NCI-H2081 treated with DMSO at 0.1 percent for 48 hours (cell line): ENCODE measurements around the gene MERTK.
A peak's percentile ranks its signal among the peaks of the same experiment; 100 is the strongest.
"Not testable (repeated sequence)": the region's sequence is repeated elsewhere in the genome, so short reads cannot be mapped to it uniquely, and the experiment has no call there.

Source experiments
- DNase-seq: peaks from one replicate; lab custom pipeline; 2025; lab: John Stamatoyannopoulos, UW

The MERTK gene

GRCh38 chr2:112046231-112046630, 147.8 kb downstream of the MERTK start:
- no peak for DNase-seq

DNA sequence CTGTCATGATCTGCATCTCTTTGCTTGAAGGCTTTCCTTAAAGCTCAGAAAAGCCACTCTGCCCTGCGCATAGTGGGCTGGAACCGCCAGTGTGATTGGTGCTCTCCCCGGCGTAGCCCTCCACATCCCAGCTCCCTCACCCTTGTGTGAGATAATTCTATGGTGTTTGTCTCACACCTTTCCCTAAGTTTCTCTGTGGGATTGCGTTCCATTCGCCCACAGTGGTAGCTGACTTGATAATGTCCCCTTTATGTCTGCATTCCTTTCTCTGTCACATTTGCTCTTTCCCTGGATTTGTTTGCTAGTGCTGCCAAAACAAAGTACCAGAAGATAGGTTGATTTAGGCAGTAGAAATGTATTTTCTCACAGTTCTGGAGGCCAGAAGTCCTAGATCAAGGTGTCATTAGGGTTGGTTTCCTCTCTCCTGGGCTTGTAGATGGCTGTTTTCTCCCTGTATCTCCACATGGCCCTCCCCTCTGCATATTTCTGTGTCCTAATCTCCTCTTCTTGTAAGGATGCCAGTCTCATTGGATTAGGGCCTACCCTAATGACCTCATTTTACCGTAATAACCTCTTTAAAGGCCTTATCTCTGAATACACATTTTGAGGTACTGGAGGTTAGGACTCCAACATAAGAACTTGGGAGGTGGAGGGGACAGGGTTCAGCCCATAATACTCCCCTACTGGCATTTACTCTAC, 149.3 kb downstream of the MERTK start:
- no peak for DNase-seq

DNA sequence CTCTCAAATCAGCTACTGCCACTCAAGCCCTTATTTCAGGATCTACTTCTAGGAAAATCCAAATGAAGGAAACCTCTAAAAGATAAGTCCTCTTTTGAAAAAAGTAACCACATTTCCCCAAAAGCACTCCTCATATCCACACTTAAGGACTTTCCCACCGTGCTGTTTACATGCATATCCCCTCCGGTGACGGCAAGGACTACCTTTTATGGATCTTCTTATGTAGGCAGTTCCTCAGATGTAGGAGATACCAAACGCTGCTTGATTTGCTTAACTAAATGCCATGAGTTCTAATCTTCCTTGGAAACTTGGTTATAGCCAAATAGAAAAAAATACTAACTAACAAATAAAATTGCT, 149.8 kb downstream of the MERTK start:
- no peak for DNase-seq

GRCh38 chr2:112048887-112049286, 150.5 kb downstream of the MERTK start:
- DNase-seq = peak; percentile 23

DNA sequence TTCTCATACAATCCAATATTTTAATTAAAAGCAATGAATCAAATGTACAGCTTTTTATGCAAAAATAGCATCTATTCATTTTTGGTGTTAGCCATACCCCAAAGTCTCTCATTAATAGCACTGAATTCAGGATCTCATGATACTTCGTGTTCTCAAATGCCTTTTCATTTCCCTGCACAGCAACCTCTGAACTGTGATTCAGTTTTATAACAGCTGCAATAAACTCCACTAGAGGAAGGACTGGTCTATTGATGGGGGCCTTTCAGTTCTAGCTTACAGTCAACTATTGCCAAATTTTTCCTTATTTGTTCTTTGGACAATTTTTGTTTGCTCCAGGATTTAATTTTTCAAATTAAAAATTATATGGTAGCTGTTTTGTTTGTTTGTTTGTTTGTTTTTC, 151.9 kb downstream of the MERTK start:
- no peak for DNase-seq

DNA sequence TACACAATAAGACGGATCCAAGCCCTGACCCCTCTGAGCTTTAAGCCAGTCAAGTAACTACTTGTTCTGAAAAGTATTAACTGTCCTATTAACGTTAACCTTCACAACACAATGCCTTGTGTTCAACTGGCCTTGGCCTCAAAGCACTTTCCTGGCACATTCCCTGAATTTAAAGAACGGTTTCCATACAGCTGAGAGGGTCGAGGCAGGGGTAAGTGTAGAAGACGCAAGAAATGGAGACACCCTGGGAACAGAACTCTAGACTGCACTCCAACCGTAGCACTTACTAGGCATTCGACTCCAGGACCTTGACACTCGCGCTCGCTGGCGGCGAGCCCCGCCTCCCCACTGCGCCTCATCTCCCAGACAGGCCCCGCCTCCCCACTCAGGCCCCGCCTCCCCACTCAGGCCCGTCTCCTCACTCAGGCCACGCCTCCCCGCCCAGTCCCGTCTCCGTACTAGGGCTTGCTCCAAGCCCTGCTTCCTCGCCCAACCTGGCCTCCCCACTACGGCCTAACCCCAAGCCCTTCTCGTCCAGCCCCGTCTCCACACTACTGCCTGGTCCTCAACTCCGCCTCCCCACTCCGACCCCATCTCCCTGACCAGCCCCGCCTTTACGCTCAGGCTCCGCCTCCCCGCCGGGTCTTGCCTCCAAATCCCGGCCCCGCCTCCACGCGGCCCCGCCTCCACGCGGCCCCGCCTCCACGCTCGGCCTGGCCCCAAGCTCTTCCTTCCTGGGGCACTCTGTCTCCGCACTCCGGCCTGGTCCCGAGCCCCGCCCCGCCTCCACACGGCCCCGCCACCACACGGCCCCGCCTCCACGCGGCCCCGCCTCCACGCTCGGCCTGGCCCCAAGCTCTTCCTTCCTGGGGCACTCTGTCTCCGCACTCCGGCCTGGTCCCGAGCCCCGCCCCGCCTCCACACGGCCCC, 155.8 kb downstream of the MERTK start:
- DNase-seq = peak; percentile 61

GRCh38 chr2:112054847-112055729, 156.7 kb downstream of the MERTK start, which contains the start of gene TMEM87B:
Gene TMEM87B, plus strand, starts transcription at chr2:112055269. Its CDS starts 323 bp downstream, at chr2:112055592.
- DNase-seq = peak; percentile 74

DNA sequence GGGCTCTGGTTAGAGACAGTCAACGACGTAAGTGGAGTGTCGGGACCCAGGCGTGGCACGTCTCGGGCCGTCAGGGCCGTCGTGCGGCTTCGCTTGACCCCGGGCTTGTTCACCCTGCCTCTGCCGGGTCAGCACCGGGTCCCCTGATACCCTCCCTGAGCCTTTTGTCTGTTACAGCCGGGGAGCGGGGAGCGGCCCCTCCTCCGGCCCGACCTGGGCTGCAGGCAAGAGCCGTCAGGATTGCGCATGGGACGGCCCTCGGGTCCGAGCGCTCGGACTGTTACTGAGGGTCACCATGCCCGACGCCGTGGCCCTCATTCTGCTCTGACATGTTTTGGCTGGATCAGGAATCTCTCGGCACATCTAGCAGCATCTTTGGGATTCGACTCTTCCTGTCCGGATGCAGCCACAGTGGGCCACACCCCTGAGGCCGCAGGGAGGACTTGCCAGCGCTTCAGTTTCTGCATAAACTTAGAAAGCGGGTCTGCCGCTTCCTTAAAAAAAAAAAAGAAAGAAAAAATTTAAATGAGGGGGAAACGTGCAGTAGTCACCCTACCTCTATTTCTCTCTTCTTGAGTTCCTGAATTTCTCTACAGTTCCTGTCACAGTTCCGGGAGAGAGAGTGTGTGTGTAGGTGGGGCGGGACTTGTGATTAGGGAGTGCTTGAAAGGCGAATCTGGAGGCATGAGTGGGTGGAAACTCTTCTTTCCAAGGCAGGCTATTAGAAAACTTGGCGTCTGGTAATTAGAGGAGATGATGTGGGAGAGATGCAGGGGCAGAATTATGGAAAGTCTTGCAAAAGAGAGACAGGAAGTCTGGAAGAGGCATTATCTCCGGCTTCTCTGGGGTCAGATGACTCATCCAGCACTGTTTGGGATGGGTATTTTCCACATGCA, 157.6 kb downstream of the MERTK start:
- DNase-seq = no peak

GRCh38 chr2:112056626-112056987, 158.2 kb downstream of the MERTK start:
- no peak for DNase-seq

DNA sequence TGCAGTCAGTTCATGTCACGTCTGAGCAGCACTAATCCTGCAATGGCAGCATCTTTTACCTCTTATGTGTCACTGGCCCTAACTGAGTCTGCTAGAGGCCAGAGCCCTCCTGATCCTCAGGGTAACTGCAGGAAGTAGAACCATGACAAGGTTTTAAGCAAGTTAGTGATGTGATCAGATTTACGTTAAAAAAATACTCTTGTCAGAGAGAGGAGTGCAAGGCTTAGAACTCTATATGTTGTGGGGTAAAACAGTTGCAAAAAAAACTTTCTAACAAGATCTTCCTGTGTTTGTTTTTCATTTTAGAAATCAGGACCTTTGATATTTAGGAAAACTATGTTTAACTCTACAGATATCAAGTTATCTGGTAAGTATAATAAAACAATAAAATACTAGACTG, 161.3 kb downstream of the MERTK start:
- no peak for DNase-seq

DNA sequence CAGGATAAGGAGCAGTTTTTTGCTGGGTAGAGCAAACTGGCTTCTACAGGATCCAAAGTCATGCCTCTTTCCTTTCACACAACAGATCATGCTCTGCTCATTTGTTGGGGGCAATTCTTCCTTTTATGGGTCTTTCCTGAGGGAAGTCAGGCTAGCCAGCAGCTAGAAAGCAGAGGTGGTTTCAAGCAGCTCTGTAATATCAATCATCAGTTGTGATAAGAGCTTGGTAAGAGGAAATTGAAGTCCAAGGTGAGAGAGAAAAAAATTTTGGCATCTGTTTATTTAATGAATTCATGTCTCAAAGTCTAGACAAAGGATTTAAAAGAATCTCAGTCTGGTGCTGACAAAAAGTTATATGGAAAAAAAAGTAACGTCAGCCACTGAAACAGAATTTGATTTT, 162.9 kb downstream of the MERTK start:
- no peak for DNase-seq

DNA sequence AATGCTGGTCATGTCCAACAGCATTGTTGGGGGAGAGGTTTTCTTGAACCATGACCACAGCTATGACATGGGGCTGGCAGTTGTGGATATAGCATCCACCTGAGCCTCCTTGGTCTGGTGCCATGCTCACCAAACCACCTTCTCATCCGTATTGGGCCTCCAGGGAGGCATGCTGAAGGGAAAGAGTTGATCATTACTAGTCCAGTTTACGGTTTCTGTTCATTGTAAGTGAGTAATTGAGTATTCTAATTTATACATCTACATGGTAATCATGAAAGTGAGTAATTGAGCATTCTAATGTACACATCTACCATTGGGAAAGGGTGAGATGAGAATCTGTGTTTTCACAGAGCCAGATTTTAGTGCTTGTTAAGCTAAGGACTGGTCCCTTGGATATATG, 163.4 kb downstream of the MERTK start:
- DNase-seq = no peak

DNA sequence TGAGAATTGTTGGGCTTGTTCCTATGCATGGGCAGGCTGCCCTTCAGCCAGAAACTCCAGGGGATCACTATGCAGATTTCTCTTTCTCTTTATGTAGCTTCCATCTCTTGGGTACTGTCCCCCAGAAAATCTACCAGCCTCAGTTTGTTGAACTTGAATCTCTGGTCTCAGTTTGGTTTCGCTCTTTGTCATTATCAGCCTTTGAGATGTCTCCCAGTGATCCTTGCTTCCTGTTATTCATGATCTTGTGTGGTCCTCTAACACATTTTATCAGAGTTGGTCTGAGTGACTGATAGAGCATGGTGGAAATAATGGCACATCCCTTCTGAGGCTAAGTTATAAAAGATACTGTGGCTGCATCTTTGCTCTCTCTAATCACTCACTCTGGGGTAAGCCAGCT, 164.5 kb downstream of the MERTK start:
- no peak for DNase-seq

- DNase-seq = no peak
These were observed 167.1 kb downstream of the MERTK start for GRCh38 chr2:112065486-112065885.

GRCh38 chr2:112065966-112066365, 167.6 kb downstream of the MERTK start:
- no peak for DNase-seq

- DNase-seq = not testable (repeated sequence)
These were observed 171.4 kb downstream of the MERTK start for GRCh38 chr2:112069794-112070193.

GRCh38 chr2:112073875-112074274, 175.5 kb downstream of the MERTK start:
- no peak for DNase-seq

GRCh38 chr2:112074506-112074905, 176.1 kb downstream of the MERTK start:
- no peak for DNase-seq

DNA sequence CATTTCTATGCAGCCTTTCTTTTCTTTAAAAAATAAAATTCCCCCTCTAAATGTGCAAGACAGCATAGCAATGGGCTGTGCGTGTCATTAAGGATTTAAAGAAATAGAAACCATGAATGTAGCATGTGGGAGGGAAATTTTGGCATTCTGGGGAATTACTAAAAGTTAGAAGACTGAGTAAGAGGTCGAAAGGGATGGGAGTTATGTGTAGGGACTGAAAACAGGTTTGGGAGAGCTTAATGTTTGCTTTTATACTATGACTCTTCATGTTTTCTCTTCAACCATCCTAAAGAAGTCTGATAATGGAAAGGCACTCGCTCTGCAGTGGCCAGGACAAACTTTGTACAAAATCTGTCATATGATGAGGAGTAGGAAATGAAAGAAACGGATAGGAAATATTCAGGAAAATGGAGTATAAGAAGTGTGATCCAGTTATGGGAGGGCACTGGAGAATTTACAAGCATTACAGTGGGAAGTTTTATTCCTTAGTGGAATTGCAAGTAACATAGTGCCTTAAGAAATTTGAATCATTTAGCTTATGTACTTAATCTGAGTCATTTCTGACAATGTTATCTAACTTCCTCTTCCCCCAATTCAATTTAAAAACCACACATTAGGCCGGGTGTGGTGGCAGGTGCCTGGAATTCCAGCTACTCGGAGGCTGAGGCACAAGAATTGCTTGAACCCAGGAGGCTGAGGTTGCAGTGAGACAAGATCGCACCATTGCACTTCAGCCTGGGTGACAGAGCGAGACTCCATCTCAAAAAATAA, 177.3 kb downstream of the MERTK start:
- DNase-seq = no peak

DNA sequence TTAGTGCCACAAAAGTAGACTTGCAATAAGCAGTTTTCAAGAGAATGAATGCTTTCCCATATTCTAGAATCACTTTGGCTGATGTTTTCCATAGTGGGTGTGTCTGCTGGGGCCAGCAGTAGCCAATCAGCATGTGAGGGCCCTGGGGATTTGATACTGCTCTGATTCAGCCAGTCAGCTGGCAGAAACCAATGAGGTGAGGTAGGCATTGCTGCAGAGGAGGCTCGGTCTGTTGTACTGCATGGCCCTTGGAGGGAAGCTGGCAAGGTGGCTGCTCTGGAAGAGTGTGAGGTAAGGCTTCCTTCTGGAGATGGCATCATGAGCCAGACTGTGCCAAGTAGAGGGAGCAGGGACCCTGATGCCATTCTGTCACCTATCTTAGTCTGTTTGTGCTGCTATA, 179.4 kb downstream of the MERTK start:
- DNase-seq = no peak
